ENCODE data around the gene RNF224.
"Not testable (repeated sequence)": the region's sequence is repeated elsewhere in the genome, so short reads cannot be mapped to it uniquely, and the experiment has no call there.

The RNF224 gene

DNA sequence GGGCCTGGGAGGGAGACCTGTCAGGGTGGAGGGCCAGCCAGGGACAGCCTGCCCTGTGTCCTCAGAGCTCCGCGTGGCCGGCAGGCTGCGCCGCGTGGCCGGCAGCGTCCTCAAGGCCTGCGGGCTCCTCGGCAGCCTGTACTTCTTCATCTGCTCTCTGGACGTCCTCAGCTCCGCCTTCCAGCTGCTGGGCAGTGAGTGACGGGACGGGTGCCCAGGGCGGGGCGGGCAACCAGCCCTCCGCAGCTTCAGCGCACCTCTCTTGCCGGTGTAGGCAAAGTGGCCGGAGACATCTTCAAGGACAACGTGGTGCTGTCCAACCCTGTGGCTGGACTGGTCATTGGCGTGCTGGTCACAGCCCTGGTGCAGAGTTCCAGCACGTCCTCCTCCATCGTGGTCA, 5.2 kb downstream of the RNF224 start:
- H3K4me1 Mint-ChIP-seq, result peaks cover 17 to 35% of the 10 kb centered on the region in 2 donors
- no peak overlapping the region for H3K27ac Mint-ChIP-seq
- DNase-seq (no peak), ATAC-seq (replicated peaks) (no peak)
- H3K36me3 Mint-ChIP-seq, result peaks cover 0 to 2% of the 10 kb centered on the region in 2 donors
- H3K27me3 Mint-ChIP-seq, result peaks cover 7 to 25% of the 10 kb centered on the region in 2 donors
- H3K9me3 Mint-ChIP-seq, result no peaks in the 10 kb centered on the region
- H3K4me3 Mint-ChIP-seq, result no peak overlapping the region

DNA sequence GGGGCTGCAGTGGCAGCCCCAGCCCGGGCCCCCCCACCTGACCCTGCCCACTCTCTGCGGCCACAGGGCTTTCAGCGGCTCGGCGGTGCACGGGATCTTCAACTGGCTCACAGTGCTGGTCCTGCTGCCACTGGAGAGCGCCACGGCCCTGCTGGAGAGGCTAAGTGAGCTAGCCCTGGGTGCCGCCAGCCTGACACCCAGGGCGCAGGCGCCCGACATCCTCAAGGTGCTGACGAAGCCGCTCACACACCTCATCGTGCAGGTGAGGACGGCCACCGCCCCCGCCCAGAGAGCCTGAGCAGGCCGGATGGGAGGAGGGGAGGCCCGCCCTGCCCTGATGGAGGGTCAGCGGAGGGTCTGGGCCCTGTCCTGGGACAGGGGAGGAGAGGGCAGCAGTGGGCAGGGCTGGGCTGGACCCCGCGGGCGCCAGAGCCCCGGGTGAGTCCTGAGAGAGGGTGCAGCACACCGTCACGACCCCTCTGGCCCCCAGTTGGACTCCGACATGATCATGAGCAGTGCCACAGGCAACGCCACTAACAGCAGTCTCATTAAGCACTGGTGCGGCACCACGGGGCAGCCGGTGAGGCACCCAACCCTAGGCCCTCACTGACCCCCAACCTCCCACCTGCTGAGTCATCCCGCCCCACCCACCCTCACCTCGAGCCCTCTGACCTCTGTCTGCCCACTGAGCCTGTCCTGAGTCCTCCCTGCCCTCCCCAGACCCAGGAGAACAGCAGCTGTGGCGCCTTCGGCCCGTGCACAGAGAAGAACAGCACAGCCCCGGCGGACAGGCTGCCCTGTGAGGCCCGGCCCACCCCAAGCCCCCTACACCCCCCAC, 6.1 kb downstream of the RNF224 start:
- no peak for ATAC-seq (replicated peaks)
- Mint-ChIP-seq H3K27ac (no peak overlapping the region), H3K36me3 (peaks cover 0 to 2% of the 10 kb centered on the region in 2 donors), H3K4me1 (peaks cover 20 to 39% of the 10 kb centered on the region in 2 donors), H3K9me3 (no peaks in the 10 kb centered on the region), H3K4me3 (no peak overlapping the region), H3K27me3 (peaks cover 4 to 21% of the 10 kb centered on the region in 2 donors)
- DNase-seq, result no peak

DNA sequence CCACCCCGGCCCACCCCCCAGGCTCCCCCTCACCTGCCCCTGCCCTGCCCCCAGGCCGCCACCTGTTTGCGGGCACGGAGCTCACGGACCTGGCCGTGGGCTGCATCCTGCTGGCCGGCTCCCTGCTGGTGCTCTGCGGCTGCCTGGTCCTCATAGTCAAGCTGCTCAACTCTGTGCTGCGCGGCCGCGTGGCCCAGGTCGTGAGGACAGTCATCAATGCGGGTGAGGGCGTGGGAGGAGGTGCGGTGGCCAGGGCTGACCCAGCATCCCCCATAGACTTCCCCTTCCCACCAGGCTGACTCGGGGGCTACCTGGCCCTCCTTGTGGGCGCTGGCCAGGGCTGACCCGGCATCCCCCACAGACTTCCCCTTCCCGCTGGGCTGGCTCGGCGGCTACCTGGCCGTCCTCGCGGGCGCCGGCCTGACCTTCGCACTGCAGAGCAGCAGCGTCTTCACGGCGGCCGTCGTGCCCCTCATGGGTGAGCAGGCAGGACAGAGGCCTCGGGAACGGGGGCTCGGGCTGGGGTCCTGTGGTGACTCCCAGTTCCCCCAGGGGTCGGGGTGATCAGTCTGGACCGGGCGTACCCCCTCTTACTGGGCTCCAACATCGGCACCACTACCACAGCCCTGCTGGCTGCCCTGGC, 6.9 kb downstream of the RNF224 start:
- no peak overlapping the region for H3K27ac Mint-ChIP-seq
- peaks cover 0 to 18% of the 10 kb centered on the region in 2 donors for H3K27me3 Mint-ChIP-seq
- H3K4me1 Mint-ChIP-seq, result peaks cover 24 to 47% of the 10 kb centered on the region in 2 donors
- peaks cover 0 to 4% of the 10 kb centered on the region in 2 donors for H3K36me3 Mint-ChIP-seq
- no peak for DNase-seq
- no peak overlapping the region for H3K4me3 Mint-ChIP-seq
- no peaks in the 10 kb centered on the region for H3K9me3 Mint-ChIP-seq
- no peak for ATAC-seq (replicated peaks)

DNA sequence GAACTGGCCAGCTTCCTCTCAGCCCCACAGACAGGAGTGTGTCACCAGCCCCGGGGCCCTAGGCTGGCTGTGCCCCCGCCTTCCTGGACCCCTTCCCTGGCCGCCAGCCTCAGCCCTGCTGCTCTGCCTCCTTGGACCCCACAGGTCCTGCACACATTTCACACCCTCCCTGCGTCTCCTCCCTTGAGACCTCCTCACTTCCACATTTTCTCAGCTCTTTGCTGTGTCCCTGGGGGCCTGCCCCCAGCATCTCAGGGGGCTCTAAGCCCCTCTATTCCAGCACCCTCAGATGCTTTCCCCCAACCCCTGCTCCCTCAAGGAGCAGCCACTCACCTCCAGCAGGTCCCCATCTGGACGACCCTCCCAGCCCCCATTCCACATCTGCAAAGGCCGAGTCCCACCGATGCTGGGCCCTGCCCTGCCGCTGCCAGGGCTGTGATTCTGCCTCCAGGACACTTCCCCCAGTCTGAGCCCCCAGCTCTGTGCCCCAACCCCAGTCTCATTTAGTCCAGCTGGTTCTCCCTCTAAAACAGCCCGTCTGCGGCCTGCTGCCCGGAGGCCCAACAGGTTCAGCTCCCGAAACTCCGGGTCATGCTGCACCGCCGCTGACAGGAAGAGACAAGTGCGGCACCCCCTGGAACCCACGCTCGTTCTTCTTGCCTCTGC, 7.6 kb downstream of the RNF224 start:
- DNase-seq (no peak), ATAC-seq (replicated peaks) (peak; percentile 26)
- H3K4me1 Mint-ChIP-seq, result peaks cover 24 to 54% of the 10 kb centered on the region in 2 donors
- peaks cover 0 to 11% of the 10 kb centered on the region in 2 donors for H3K27me3 Mint-ChIP-seq
- peaks cover 0 to 4% of the 10 kb centered on the region in 2 donors for H3K36me3 Mint-ChIP-seq
- peak overlapping the region; percentile 51 for H3K27ac Mint-ChIP-seq
- peak overlapping the region; percentile 42 to 52 for H3K4me3 Mint-ChIP-seq
- no peaks in the 10 kb centered on the region for H3K9me3 Mint-ChIP-seq

DNA sequence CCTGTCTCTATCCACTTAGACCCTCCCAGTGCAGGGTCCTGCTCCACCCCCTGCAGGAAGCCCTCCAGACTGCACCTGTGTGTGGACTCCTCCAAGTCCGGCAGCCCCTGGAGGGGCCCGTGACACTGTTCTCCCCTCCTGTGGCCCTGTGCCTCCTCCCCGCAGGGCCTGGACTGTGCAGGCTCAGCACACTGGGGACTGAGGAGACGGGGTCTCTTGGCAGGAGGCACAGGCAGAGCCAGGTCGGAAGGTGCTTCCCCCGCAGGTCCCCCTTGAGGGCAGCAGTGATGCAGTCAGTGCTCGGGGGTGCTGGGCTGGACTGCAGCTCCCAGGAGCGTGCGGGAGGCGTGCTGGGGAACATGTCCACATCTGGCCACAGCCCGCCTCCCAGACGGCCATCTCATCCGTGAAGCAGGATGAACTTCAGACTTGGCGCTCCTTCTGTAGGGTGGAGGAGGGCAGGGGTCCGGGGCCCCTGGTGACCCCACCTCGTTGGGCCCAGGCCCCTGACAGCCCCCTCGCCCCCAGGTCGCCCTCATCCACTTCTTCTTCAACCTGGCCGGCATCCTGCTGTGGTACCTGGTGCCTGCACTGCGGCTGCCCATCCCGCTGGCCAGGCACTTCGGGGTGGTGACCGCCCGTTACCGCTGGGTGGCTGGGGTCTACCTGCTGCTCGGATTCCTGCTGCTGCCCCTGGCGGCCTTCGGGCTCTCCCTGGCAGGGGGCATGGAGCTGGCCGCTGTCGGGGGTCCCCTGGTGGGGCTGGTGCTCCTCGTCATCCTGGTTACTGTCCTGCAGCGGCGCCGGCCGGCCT, 8.3 kb downstream of the RNF224 start:
- no peaks in the 10 kb centered on the region for H3K9me3 Mint-ChIP-seq
- H3K4me3 Mint-ChIP-seq, result peak overlapping the region; percentile 52 to 61
- DNase-seq, result no peak
- no peak overlapping the region for H3K27ac Mint-ChIP-seq
- peaks cover 24 to 54% of the 10 kb centered on the region in 2 donors for H3K4me1 Mint-ChIP-seq
- peaks cover 0 to 10% of the 10 kb centered on the region in 2 donors for H3K27me3 Mint-ChIP-seq
- ATAC-seq (replicated peaks), result no peak
- peaks cover 0 to 4% of the 10 kb centered on the region in 2 donors for H3K36me3 Mint-ChIP-seq

DNA sequence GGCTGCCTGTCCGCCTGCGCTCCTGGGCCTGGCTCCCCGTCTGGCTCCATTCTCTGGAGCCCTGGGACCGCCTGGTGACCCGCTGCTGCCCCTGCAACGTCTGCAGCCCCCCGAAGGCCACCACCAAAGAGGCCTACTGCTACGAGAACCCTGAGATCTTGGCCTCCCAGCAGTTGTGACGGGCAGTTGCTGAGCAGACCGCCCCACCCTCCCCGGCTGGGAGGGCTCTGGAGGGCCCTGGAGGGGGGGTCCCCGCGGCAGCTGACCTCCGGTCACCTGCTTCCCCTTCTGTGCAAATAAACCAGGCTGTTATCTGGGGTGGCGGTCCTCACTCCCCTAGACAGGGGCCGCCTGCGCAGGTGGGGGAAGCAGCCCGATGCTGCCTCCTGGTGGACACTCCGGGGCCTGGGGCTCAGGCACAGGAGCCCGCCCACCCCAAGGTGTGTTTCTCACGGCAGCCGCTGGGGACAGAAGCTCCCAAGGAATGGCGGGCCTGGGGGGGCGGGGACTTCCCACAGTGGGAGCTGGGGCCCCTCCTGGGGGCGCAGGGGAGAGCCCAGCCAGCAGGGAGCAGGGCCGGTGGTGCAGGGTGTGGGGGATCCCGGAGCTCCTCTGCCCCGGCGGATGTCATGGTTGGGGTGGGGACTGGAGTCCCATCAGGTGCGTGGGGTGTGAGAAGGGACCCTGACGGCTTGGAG, 9.1 kb downstream of the RNF224 start:
- Mint-ChIP-seq H3K27me3 (peaks cover 0 to 10% of the 10 kb centered on the region in 2 donors), H3K27ac (peak overlapping the region; percentile 71), H3K9me3 (no peaks in the 10 kb centered on the region), H3K4me3 (peak overlapping the region; percentile 46 to 61), H3K36me3 (peaks cover 5 to 6% of the 10 kb centered on the region in 2 donors), H3K4me1 (peaks cover 26 to 60% of the 10 kb centered on the region in 2 donors)
- ATAC-seq (replicated peaks) (peak; percentile 40 to 43), DNase-seq (peak; percentile 82)

DNA sequence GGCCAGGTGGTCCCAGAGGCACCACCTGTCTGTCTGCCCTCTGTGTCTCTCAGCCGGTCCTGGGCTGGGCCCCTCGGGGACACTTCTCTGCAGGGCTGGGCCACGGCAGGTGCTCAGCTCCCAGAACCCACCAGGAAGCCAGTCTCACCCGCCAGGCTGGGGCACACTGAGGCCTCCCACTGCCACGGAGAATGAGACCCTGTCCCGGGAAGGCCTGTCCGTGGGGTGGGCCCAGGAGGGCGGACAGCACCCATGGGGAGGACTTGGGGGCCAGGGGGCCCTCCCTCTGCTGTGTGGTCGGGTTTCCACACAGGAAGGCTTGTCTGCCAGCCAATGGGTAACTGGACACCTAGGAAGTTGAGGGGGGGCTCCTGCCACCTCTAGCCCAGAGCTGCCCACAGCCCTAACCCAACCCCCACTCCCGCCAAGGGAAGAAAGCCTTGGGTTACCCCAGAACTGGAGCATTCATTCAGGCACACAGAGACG, 9.7 kb downstream of the RNF224 start:
- Mint-ChIP-seq H3K4me3 (peak overlapping the region; percentile 46 to 61), H3K9me3 (no peaks in the 10 kb centered on the region), H3K4me1 (peaks cover 26 to 60% of the 10 kb centered on the region in 2 donors), H3K36me3 (peaks cover 5 to 7% of the 10 kb centered on the region in 2 donors), H3K27ac (peak overlapping the region; percentile 71), H3K27me3 (peaks cover 0 to 6% of the 10 kb centered on the region in 2 donors)
- no peak for DNase-seq
- ATAC-seq (replicated peaks), result no peak

DNA sequence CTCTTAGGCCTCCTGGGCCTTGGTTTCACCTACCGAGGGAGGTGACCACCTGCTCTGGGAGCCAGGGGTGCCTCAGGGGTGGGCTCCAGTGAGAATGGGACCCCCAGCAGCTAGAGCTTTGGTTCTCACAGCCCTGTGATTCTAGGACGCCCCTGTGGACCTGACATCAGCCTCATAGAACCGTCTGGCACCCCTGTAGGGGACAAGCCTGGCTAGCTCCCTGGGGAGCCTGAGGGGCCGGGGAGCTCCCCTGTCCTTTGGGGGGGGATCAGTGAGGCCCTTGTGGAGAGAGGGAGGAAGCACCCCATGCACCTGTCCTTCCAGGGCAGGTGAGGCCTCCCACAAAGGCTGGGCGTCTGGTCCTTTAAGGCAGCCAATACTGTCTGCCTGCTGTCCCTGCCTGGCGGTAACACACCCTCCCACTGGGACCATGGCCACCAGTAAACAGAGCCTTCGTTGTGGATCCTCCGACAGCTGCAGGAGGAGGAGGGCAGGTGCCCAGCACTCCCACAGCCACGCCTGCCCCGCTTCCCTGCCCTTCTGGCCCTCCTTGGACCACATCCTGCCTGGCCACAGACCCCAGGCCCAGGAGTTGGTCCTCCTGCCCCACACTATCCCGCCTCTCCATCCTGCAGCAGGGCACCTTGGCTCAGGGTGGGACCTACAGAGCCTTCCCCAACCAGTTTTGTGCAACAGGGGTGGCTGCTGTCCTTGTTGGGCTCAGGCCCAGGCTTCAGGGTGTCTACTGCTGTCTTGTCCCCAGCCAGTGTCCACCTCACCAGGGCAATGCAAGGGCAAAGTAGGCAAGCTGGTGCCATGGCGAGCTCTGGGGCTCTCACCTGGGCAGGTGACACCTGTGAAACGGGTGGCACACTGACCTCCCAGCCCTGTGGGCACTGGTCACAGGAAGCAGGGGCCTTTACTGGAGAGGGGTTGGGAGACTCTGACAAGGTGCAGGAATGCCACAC, 10.7 kb downstream of the RNF224 start:
- Mint-ChIP-seq H3K27me3 (no peaks in the 10 kb centered on the region), H3K4me1 (peaks cover 32 to 71% of the 10 kb centered on the region in 2 donors), H3K4me3 (peak overlapping the region; percentile 11 to 57), H3K36me3 (peaks cover 16 to 17% of the 10 kb centered on the region in 2 donors), H3K9me3 (no peaks in the 10 kb centered on the region), H3K27ac (no peak overlapping the region)
- DNase-seq (no peak), ATAC-seq (replicated peaks) (no peak)

DNA sequence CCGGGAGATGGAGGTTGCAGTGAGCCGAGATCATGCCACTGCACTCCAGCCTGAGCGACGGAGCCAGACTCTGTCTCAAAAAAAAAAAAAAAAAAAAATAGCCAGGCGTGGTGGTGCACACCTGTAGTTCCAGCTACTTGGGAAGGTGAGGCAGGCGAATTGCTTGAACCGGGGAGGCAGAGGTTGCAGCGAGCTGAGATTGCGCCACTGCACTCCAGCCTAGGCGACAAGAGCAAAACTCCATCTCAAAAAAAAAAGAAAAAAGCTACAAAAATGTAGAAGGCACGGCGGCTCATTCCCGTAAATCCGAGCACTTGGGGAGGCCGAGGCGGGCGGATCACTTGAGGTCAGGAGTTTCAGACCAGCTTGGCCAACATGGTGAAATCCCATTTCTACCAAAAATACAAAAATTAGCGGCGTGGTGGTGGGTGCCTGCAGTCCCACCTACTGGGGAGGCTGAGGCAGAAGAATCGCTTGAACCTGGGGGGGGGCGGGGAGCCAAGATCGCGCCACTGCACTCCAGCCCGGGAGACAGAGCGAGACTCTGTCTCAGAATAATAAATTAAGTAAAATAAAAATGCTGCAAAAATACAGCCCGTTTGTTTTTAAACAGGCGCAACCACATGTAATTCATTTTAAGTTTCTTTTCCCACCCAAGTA, 12.4 kb downstream of the RNF224 start:
- H3K9me3 Mint-ChIP-seq; ATAC-seq (replicated peaks); DNase-seq; H3K27me3 Mint-ChIP-seq: not testable (repeated sequence)
- Mint-ChIP-seq H3K4me3 (peak overlapping the region; percentile 86 to 94), H3K36me3 (peaks cover 19 to 30% of the 10 kb centered on the region in 2 donors), H3K4me1 (peaks cover 42 to 80% of the 10 kb centered on the region in 2 donors), H3K27ac (peak overlapping the region; percentile 77)

DNA sequence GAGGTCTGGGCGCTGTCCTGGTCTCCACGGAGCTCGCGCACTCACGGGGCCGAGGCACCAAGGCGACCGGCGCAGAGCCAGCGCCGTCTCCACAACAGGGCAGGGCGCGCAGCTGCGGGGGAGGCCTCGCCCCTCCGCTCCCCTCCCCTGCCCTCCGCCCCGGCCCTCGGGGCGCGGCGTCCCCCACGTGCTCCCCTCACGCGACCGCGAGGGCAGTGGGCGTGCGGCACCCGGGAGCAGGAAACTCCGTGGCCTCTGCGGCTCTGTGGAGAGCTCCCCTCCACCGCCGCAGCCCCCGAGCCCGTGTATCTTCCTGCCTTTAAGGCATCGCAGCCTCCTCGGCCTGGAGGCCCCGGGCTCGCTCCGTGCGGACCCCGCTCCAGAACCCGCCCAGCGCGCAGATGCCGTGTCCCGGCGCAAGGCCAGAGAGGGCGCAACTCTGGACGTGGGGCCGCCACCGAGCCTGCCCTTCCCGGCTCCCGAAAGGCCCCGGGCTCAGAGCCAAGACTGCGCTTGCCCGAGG, 13.1 kb downstream of the RNF224 start:
- H3K27ac Mint-ChIP-seq, result peak overlapping the region; percentile 71
- ATAC-seq (replicated peaks) (peak; percentile 44 to 52), DNase-seq (no peak)
- no peaks in the 10 kb centered on the region for H3K27me3 Mint-ChIP-seq
- H3K4me3 Mint-ChIP-seq, result peak overlapping the region; percentile 86 to 94
- peaks cover 18 to 30% of the 10 kb centered on the region in 2 donors for H3K36me3 Mint-ChIP-seq
- H3K9me3 Mint-ChIP-seq, result no peaks in the 10 kb centered on the region
- H3K4me1 Mint-ChIP-seq, result peaks cover 35 to 73% of the 10 kb centered on the region in 2 donors

DNA sequence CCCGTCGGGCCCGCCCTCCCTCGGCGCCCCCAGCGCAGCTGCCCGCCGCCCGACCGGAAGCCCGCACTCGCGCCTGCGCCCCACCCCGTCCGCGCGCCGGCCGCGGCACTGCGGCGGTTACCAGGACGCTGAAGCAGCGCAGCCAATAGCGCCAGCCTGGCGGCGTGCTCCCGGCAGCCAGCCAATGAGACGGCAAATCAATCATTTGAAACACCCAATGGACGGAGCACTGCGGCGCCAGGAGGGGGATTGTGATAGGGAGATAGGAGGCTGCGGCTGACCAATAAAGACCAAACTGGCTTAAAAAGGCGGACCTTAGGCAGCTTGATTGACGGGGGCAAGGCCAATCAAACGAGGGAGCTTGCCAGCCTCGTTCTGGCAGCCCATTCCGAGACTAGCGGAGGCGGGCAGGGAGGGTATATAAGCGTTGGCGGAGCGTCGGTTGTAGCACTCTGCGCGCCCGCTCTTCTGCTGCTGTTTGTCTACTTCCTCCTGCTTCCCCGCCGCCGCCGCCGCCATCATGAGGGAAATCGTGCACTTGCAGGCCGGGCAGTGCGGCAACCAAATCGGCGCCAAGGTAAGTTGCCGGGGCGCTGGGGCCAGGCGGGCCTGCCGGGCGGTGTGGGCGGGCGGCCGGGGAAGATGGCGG, 13.7 kb downstream of the RNF224 start, which contains the start of gene TUBB4B:
TUBB4B (plus strand) TSS at position 447 of the 649 bp plus-strand sequence; CDS start at position 521, 74 bp downstream.
- Mint-ChIP-seq H3K9me3 (no peaks in the 10 kb centered on the region), H3K4me3 (peak within 1 kb of the TSS; percentile 87 to 94), H3K36me3 (peaks cover 17 to 30% of the 10 kb centered on the region in 2 donors), H3K27me3 (no peaks in the 10 kb centered on the region), H3K27ac (peak within 1 kb of the TSS; percentile 99), H3K4me1 (peaks cover 34 to 70% of the 10 kb centered on the region in 2 donors)
- ATAC-seq (replicated peaks) (peak; percentile 80 to 82), DNase-seq (peak; percentile 99)
